Right lobe of liver (tissue), 4 donors: ENCODE measurements around the gene PLXND1.

ENCODE experiments used
- CTCF ChIP-seq, 4 donors: fragments of 200-600 bp in 3 of 4; fragments of 450-650 bp in 1 of 4; IDR thresholded peaks; one replicate each; pipeline versions ENCODE4 v1.5.1 to v1.8.0; 2016 to 2022; ENCODE audit warnings: antibody characterized with exemption in 4 of 4, mild to moderate bottlenecking in 2 of 4
- POLR2A ChIP-seq: fragments of 450-650 bp; IDR thresholded peaks from one replicate; pipeline ENCODE4 v1.6.1; 2017; ENCODE audit warnings: antibody characterized with exemption, mild to moderate bottlenecking
- donor health status: DM: no; HTN: no; CAD: no.
- donor health status: DM: no; HTN: no; CAD: no.
- donor health status: DM: no; HTN: yes; CAD: no.

- TF ChIP-seq CTCF (IDR thresholded peaks at IDR 0.05): no peak
- no peak for TF ChIP-seq POLR2A
Measured at GRCh38 chr3:129583289-129583688, 23.2 kb downstream of the PLXND1 start.
